GM21737 (cell line): Measurements from ENCODE around the gene SLC45A1.
"Not testable (repeated sequence)": the region's sequence is repeated elsewhere in the genome, so short reads cannot be mapped to it uniquely, and the experiment has no call there.

Experiments
- ATAC-seq: cut with Tn5 transposase; IDR thresholded peaks from one replicate; pipeline ENCODE4 v1.9.1; 2021; ENCODE audit warnings: mild to moderate bottlenecking, moderate library complexity; ENCODE audit not compliant: unreplicated experiment

Gene SLC45A1

GRCh38 chr1:8317647-8318381, at the start of gene SLC45A1:
SLC45A1 (plus strand) TSS chr1:8318114; CDS start chr1:8324330, 6,216 bp downstream.
- ATAC-seq, result no peak

GRCh38 chr1:8273036-8273435, 44.9 kb upstream of the SLC45A1 start:
- ATAC-seq, result no peak

GRCh38 chr1:8274352-8274751, 43.6 kb upstream of the SLC45A1 start:
- no peak for ATAC-seq

- no peak for ATAC-seq
Measured at GRCh38 chr1:8276173-8276914, 41.6 kb upstream of the SLC45A1 start.

GRCh38 chr1:8276932-8277331, 41.0 kb upstream of the SLC45A1 start:
- no peak for ATAC-seq

GRCh38 chr1:8278677-8279076, 39.2 kb upstream of the SLC45A1 start:
- ATAC-seq, result not testable (repeated sequence)

GRCh38 chr1:8281843-8282509, 35.9 kb upstream of the SLC45A1 start:
- ATAC-seq, result no peak

- ATAC-seq, result peak; percentile 91
Measured at GRCh38 chr1:8283058-8283884, 34.6 kb upstream of the SLC45A1 start.

- ATAC-seq, result no peak
Measured at GRCh38 chr1:8284127-8284526, 33.8 kb upstream of the SLC45A1 start.

GRCh38 chr1:8285103-8285502, 32.8 kb upstream of the SLC45A1 start:
- ATAC-seq, result no peak

GRCh38 chr1:8285965-8286364, 31.9 kb upstream of the SLC45A1 start:
- no peak for ATAC-seq

- ATAC-seq, result no peak
Measured at GRCh38 chr1:8293118-8293517, 24.8 kb upstream of the SLC45A1 start.

GRCh38 chr1:8293641-8294169, 24.2 kb upstream of the SLC45A1 start:
- no peak for ATAC-seq

- ATAC-seq, result no peak
Measured at GRCh38 chr1:8294170-8294697, 23.7 kb upstream of the SLC45A1 start.

GRCh38 chr1:8297245-8297644, 20.7 kb upstream of the SLC45A1 start:
- no peak for ATAC-seq

GRCh38 chr1:8299963-8300362, 18.0 kb upstream of the SLC45A1 start:
- no peak for ATAC-seq

GRCh38 chr1:8302081-8302956, 15.6 kb upstream of the SLC45A1 start:
- ATAC-seq, result no peak

- no peak for ATAC-seq
Measured at GRCh38 chr1:8303141-8303540, 14.8 kb upstream of the SLC45A1 start.

GRCh38 chr1:8303876-8304275, 14.0 kb upstream of the SLC45A1 start:
- ATAC-seq, result no peak
